T-helper 2 cell treated with Interferon-gamma antibody and Interleukin-4, amounts not matched to agents 100 ng/mL and 5 ng/mL, for 36 hours (primary cell): Measurements from ENCODE around the gene SLC5A6. TPM values are rescaled to one million over a fixed set of nuclear protein-coding genes. Genes with fewer than 3 reads are reported as not detected.
"Not testable (repeated sequence)": the region's sequence is repeated elsewhere in the genome, so short reads cannot be mapped to it uniquely, and the experiment has no call there.

ENCODE experiments used
- intact Hi-C: fragments of 100-400 bp; cut with micrococcal nuclease; formaldehyde crosslinking; loops from one replicate; pipeline ENCODE4 v1.15.1; 2023
- total RNA-seq: library from RNA; stranded (reverse); gene quantifications from 2 replicates; pipeline ENCODE4 v1.2.3, GENCODE V29; 2022

SLC5A6 gene
- total RNA-seq, 1 donor from 2014 or later, result 48.5 TPM

DNA sequence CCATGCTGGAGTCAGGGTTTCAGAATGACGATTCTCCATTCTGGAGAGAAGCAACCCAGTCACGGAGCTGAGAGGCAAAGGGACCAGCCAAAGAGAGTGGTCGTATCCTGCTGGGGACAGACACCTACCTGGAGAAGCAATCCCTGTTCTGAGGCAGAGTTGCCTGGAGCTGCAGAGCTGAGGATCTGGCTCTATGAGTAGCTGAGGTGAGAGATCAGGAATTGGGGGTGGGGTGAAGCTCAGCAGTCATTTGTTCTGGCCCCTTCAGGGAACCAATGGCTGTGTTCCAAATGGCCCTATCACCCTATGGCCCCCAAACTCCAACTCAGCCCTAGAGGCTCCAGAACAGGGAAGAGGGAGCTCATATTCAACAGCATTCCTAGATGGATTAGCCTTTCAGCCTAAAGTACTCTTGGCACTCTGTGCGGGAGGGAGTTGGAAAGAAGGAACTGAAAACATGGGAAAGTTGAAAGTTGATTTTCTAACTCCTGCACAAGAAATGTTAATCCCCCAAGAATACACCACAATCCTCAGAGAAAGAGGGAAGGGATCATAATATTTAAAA is 3.5 kb downstream of the SLC5A6 start:
- intact Hi-C loops, result no loop called here

DNA sequence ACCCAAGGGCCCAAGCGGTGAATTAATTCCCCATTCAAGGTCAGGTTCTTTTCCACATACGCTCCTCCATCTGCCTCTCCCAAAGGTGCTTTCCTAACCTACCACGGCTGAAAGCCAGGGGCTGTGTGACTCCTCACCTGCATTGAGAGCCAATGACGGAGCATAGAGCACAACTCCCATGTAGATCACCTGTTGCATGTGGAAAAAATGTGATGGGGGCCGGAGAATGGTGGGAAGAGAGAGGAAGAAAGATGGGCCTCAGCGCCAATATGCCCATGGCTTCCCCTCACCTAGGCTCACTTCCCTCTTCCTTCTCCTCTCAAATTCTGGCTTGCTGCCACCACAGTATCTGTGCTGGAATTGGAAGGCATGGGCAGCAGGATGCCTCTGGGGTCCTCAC is 5.7 kb downstream of the SLC5A6 start:
- intact Hi-C loops, result no loop called here

DNA sequence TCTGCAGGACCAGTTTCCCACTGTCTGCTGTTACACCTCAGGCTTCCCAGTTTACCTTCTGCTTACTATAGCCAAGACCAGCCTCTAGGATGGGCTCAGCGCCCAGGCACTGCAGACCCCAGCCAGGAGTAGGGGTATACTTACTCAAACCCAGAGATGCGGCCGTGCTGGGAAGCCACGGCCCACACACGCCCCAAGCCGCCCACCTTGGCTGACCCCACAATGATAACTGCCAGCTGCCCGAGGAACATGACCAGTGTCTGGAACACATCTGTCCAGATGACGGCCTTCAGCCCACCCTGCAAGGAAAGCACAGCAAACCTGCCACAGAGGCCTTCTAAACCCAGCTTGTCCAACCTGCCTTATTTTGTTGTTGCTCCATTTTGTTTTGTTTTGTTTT is 6.9 kb downstream of the SLC5A6 start:
- intact Hi-C loops, result no loop called here

DNA sequence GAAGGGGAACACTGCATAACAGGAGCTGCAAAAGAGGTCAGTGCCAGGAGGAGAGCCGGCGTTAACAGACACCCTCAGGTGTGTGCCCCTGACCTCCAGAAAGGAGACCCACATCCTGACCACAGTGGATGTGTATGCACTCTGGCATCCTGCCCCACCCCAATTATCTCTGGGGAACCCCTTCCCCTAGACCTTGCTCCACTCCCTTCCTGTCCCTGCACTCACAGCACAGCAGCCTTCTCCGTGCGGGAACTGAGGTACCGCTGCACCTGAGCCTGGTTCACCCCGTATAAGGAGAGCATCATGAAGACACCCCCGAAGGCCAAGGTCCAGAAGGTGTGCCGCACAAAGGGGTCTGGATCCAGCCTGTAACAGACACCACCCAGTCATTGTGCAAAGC is 7.5 kb downstream of the SLC5A6 start:
- intact Hi-C loops, result no loop called here

DNA sequence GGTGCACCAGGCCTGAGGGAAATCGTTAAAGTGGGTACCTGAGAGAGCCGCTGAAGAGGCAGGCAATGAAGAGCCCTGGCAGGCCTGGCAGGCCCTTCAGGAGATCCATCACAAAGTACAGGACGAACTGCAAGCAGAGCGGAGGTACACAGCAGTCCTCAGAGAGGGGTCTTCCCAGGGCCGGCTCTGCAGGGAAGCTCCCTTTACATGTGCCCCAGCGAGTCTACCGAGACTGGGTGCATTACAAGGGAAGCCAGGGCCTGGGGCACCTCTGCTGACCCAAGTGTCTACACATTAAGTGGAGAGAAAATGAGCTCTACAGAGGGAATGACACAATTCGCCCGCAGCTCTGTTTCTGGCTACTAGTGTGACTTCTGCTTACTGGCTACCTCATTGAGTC is 8.3 kb downstream of the SLC5A6 start:
- intact Hi-C loops, result no loop called here

DNA sequence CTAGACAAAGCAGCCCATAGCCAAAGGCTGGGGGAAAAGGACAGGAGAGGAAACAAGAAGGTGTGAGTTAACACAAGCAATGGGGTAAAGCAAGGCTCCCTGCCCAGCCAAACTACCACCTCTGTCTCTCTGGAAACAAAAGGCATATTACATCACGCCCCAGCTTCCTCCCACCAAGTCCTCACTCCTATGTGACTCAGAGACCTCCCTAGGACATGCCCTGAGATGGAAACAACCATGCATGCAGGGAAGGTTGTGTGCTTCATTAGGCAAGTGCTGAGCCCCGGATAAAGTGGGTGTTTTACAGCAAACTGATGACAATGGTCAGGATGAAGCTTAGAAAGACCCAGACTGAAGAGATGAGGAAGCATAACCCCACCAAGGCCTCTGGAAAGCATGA is 9.2 kb downstream of the SLC5A6 start:
- intact Hi-C loops, result no loop called here

DNA sequence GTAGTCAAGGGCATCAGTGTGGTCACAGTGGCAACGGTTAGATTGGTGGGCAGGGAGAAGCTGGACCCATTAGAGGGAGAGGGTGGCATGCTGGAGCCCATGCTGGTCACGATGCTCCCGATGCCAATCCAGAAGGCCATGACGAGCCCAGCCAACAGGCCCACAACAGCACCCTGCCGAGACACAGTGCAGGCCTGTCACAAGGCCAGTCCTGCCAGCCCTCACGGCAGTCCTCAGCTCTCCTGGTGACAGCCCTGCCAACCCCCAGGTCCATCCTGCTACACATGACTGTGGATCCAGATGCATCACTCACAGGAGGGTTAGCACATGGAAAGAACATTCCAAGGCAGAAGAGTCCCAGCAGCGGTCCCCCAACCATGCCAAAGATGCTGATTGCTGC is 10.4 kb downstream of the SLC5A6 start:
- intact Hi-C loops, result no loop called here

DNA sequence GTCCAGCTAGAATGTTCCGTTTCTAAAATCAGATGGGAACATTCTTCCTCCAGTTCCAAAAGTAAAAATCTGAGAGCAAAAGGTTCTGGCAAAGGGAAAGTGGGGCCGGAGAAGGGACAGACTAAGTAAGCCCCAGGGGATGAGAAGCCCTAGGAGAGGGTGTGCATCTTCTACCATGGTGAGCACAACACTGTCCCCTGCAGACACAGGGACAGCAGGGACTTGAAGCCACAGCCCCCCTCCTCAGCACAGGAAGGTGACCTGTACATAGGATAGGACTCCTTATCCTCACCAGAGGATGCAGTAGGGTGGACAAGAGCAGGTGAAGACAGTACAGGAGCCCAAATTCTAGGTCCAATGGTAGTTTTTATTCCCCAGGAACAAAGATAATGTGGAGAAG is 12.8 kb downstream of the SLC5A6 start:
- intact Hi-C loops, result no loop called here

DNA sequence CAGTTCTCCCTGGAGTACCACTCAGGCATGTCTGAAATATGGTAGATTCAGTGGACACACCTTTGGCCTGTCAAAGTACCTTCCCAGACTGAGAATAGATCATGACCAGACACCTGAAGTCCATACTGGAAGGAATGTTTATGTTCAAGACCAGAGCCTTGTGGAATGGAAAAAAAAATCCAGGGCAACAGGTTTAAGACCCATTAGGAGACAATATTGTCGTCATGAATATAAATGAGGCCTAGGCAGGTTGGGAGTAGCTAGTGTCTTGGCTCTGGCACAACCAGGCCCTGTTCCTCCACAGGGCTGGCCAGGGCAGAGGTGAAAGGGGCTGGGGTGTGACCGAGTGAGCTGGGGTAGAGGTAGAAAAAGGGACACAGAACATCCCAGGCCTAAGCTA is 13.4 kb downstream of the SLC5A6 start:
- intact Hi-C loops, result no loop called here

DNA sequence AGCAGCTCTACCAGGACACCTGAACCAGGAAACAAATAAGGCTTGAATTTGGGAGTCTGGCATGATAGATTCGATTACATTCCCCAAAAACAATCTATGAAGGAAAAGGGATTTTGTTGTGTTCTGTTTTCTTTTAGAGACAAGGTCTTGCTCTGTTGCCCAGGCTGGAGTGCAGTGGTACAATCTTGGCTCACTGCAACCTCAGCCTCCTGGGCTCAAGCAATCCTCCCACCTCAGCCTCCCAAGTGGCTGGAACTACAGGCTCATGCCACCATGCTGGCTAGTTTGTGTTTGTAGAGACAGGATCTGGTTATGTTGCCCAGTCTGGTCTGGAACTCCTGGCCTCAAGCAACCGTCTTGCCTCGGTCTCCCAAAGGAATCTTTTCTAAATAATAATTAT is 14.0 kb downstream of the SLC5A6 start:
- intact Hi-C loops, result not testable (repeated sequence)

DNA sequence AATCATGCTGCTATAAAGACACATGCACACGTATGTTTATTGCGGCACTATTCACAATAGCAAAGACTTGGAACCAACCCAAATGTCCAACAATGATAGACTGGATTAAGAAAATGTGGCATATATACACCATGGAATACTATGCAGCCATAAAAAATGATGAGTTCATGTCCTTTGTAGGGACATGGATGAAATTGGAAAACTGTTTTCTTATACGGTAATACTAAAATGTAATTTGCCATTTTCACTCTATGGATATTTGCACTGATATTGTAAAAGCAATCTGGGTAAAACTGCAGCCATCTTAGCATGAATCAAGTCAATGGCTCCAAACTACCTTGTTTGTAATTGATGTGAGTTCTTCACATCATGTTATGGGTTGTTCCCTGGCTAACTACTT is 16.3 kb downstream of the SLC5A6 start:
- intact Hi-C loops, result not testable (repeated sequence)

DNA sequence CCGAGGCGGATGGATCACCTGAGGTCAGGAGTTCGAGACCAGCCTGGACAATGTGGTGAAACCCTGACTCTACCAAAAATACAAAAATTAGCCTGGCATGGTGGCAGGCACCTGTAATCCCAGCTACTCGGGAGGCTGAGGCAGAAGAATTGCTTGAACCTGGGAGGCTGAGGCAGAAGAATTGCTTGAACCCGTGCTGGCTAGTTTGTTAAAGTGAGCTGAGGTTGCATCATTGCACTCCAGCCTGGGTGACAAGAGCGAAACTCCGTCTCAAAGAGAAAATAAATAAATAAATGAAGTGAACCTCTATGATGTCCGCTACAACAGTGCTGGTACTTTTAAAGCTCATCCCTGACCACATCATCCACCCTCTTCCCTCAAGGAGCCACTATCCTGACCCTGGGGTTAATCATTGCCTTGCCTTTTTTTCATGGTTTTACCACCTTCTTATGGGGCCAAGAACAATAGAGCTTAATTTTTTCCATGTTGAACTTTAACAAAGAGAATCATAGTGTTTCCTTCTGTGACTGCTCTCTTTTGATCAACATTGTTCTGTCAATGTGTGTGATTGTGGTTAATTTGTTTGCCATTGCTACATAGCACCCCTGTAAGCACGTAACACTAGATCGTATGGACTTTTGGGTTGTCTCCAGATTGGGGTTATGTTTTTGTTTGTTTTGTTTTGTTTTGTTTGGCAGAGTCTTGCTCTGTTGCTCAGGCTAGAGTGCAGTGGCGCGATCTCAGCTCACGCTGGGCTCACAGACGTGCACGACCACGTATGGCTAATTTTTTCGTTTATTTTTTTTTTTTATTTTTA is 17.3 kb downstream of the SLC5A6 start:
- intact Hi-C loops, result no loop called here

DNA sequence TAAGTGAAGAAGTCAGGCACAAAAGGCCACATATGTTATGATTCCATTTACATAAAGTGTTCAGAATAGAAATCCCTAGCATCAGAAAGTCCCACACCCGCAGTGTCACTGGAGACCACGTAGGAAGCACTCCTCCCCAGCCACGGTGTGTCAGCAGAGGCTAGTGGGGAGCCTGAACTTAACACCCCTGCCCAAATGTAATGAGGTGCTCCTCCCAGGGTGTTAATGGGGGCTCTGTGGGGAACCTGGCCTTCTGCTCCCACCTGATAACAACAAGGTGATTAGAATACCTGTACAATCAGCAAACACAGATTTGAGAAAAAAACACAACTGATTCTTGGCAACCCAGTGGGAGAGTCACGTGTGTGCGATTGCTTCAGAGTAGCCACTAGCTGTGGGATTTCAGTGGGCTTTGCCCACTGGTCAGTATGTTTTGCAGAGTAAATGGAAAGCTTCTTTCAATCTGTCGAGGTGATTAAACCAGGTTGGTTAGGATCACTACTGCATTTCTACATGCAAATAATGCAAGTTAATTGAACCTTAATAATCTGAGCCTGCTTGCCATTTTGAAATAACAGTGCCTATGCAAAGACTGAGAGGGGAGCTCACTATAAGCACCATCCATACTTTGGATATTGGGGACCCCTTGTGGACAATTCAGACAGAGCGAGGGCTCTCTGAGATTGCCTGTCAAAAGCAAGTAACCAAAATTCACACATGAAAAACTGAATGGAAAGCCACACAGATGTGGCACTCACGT is 20.8 kb downstream of the SLC5A6 start:
- intact Hi-C loops, result loop anchor here (1.0 to 2.0 kb wide), 2 partner anchors 93 to 230 kb away; no protein-coding TSS in a partner anchor

DNA sequence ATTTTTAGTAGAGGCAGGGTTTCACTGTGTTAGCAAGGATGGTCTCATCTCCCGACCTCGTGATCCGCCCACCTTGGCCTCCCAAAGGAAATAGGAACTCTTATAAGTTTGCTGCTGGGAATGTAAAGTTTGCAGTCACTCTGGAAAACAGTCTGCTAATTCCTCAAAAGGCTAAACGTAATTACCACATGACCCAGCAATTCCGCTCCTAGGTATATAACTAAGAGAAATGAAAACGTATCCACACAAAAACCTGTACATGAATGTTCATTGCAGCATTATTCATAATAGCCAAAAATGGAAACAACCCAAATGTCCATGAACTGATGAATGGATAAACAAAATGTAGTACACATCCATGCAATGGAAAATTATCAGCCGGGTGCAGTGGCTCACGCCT is 22.1 kb downstream of the SLC5A6 start:
- intact Hi-C loops, result loop anchor here (2.0 kb wide), 1 partner anchor 229 kb away; no protein-coding TSS in a partner anchor

DNA sequence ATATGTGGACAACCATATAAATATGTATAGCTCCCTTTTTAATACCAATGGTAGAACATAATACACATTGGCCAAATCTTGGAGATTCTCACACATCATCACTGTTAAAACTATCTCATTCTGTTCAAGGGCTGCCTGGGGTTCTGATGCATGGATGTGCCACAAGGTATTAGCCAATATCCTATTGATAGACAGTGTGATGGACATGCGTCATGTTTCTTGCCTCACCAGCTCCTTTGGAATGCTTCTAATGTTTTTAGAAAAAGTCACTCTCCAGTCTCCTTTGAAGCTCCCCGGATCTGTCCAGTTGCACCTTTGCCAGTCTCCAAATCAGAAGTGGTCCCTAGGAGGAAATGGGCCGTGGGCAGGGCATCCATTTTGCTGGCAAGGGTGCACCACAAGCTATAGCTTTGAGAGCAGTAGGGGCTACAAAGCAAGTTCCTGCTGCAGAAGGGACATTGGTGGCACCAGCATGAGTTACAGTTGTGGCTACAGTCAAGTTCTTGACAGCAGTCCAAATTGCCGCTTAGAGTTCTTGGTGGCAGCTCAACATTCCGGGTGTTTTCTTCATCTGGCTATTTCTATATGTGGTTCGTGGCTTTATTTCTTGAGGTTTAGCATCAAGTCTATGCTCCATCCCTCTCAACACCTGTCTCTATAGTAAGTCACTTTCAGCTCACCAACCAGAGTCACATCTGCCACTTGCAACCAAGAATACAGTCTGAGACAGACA is 25.3 kb downstream of the SLC5A6 start:
- intact Hi-C loops, result no loop called here

DNA sequence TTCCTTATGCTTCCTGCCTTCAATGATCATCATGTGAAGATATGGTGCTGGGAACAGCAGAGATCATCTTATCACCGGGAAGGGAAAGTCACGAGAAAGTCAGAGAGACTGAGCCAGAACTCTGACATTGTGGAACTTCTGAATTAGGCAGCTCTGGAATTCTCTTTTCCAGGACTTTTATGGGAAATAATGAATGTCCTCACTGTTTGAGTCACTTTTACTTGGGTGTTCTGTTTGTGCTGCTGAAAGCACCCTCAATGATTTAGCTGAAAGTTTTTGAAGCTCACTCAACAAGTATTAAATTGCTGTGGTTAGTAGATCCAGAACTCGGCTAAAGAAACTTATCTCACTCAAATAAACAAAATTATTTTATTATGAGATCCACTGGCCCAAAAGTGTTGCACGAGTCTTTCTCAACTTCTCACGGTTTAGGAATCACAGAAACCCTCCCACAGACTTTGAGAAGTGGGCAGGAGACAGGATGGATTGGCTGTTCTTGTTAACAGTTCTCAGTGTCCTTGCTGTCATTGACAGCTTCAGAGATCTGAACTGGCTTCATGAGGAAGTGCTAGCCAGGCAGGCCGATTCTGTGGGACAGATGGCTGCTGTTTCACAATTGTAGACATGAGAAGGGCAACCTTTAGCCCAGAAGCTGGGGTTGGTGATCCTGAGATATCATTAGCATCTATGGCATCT is 26.6 kb downstream of the SLC5A6 start:
- intact Hi-C loops, result no loop called here

DNA sequence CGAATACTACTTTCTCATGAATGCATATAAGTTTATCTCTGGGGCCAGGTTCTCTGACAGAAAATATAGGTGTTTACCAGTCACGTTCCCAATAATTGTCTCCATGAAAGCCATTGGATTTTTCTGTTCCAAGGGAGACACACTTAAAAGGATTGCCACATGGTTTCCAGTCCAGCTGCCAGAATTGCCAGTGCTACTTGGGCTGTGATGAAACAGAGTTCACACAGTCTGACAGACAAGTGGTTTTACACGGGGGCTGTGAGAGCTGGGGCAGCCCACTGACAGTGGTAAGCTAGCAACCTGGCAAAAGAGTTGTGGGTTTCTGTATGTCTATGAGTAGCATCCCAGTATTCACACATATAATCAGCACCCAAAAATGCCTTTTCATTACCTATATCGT is 28.0 kb downstream of the SLC5A6 start:
- intact Hi-C loops, result no loop called here

DNA sequence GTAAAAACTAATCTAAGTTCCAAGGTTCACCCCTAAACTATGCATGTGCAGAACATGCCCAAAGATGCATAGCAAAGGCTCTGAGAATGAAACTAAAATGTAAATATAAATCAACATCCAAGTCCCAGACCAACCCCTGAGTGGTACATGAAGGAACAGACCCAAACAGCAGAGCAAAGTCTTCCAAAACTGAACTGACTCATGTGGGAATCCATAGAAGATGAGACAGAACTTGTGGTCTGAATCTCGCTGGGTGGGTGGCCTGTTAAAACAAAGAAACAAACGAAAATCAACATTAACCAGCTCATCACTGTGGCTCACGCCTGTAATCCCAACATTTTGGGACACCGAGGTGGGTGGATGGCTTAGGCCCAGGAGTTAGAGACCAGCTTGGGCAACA is 29.7 kb downstream of the SLC5A6 start:
- intact Hi-C loops, result no loop called here

DNA sequence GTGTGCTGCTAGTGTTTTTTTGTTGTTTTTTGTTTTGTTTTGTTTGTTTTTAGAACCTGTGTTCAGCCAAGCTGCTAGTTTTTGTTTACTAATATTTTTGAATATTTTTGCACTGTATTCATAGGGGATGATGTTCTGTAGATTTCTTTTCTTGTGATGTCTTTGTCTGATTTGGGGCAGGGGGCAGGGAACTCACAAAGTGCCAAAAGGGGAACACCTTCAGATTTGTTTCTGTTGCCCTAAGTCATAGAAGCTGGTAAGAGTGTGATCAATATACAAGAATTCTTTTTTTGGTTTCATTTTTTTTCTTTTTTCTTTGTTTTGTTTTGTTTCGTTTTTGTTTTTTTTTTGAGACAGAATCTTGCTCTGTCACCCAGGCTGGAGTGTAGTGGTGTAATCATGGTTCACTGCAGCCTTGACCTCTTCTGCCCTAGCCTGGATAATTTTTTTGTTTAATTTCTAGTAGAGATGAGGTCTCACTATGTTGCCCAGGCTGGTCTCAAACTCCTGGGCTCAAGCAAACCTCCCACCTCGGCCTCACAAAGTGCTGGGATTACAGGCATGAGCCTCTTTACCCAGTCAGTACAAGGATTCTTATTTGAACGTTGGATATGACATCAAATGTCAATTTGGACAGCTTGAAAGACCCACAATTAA is 32.6 kb downstream of the SLC5A6 start:
- intact Hi-C loops, result no loop called here

DNA sequence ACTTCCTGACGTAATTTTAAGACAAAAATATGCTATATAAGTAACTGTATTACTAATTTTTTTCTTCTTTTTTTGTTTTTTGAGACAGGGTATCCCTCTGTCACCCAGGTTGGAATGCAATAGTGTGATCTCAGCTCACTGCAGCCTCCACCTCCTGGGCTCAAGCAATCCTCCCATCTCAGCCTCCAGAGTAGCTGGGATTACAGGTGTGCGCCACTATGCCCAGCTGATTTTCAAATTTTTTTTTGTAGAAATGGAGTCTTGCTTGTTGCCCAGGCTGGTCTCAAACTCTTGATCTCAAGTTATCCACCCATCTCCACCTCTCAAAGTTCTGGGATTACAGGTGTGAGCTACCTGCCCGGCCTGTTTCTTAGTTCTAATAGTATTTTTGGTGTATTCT is 33.6 kb downstream of the SLC5A6 start:
- intact Hi-C loops, result no loop called here
